AG09309 (cell line): ENCODE data around the gene ITGB5.
"Not testable (repeated sequence)": the region's sequence is repeated elsewhere in the genome, so short reads cannot be mapped to it uniquely, and the experiment has no call there.

ENCODE experiments used
- DNase-seq: peaks from one replicate; pipeline ENCODE4 v3.0.0-alpha.2; 2010; ENCODE audit warnings: low read depth
- H3K4me3 ChIP-seq: 2 replicates; pipeline ENCODE4 v1.5.1; 2011; ENCODE audit warnings: mild to moderate bottlenecking, low read depth, low read length, moderate library complexity; ENCODE audit not compliant: control insufficient read depth
- CTCF ChIP-seq: IDR thresholded peaks from 2 replicates; pipeline ENCODE4 v1.5.1; 2011; ENCODE audit warnings: mild to moderate bottlenecking, low read depth, low read length, inconsistent platforms; ENCODE audit not compliant: insufficient read depth, control insufficient read depth; ENCODE audit errors: missing control alignments

ITGB5 gene

GRCh38 chr3:124787476-124788195, 99.5 kb downstream of the ITGB5 start:
- no peak for DNase-seq
- no peak overlapping the region for H3K4me3 ChIP-seq
- TF ChIP-seq CTCF, result no peak

GRCh38 chr3:124786511-124787241, 100.5 kb downstream of the ITGB5 start:
- no peak overlapping the region for H3K4me3 ChIP-seq
- TF ChIP-seq CTCF, result peak; percentile 30
- DNase-seq, result no peak

GRCh38 chr3:124785973-124786372, 101.2 kb downstream of the ITGB5 start:
- H3K4me3 ChIP-seq, result no peak overlapping the region
- TF ChIP-seq CTCF, result no peak
- DNase-seq, result no peak

GRCh38 chr3:124784686-124785382, 102.3 kb downstream of the ITGB5 start:
- TF ChIP-seq CTCF, result no peak
- H3K4me3 ChIP-seq, result no peak overlapping the region
- DNase-seq, result no peak

GRCh38 chr3:124783696-124784095, 103.5 kb downstream of the ITGB5 start:
- DNase-seq, result no peak
- TF ChIP-seq CTCF, result no peak
- H3K4me3 ChIP-seq, result no peak overlapping the region

- not testable (repeated sequence) for DNase-seq, H3K4me3 ChIP-seq
Measured at GRCh38 chr3:124782377-124782712, 104.8 kb downstream of the ITGB5 start.

GRCh38 chr3:124781476-124782376, 105.4 kb downstream of the ITGB5 start:
- H3K4me3 ChIP-seq, result no peak overlapping the region
- DNase-seq, result no peak
- no peak for TF ChIP-seq CTCF
